OCI-LY3 (cell line): ENCODE measurements around the gene FTSJ1.

ENCODE experiments used
- EZH2phosphoT487 ChIP-seq: fragments of 200-600 bp; shearing (Covaris generic); IDR thresholded peaks from 2 replicates; pipeline ENCODE4 v1.6.1; 2018; ENCODE audit warnings: antibody characterized with exemption, mixed run types, low read depth
- TF ChIP-seq, protein P1 (sequence below): fragments of 200-600, 300-600 bp; sonication (generic); IDR thresholded peaks from 2 replicates; pipeline ENCODE4 v1.5.1; 2014; ENCODE audit warnings: antibody characterized with exemption, low read length, low read depth

- TF ChIP-seq, protein P1, sequence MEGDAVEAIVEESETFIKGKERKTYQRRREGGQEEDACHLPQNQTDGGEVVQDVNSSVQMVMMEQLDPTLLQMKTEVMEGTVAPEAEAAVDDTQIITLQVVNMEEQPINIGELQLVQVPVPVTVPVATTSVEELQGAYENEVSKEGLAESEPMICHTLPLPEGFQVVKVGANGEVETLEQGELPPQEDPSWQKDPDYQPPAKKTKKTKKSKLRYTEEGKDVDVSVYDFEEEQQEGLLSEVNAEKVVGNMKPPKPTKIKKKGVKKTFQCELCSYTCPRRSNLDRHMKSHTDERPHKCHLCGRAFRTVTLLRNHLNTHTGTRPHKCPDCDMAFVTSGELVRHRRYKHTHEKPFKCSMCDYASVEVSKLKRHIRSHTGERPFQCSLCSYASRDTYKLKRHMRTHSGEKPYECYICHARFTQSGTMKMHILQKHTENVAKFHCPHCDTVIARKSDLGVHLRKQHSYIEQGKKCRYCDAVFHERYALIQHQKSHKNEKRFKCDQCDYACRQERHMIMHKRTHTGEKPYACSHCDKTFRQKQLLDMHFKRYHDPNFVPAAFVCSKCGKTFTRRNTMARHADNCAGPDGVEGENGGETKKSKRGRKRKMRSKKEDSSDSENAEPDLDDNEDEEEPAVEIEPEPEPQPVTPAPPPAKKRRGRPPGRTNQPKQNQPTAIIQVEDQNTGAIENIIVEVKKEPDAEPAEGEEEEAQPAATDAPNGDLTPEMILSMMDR, result no peak
- no peak for TF ChIP-seq EZH2phosphoT487
Measured at GRCh38 chrX:48470833-48471118, 5.2 kb upstream of the FTSJ1 start.
